ENCODE data around the gene FRMPD4. TPM values are rescaled to one million over a fixed set of nuclear protein-coding genes. Genes with fewer than 3 reads are reported as not detected.

FRMPD4 gene
- total and polyA plus RNA-seq, 2 of the 13 experiments (the other 11 are each of a cell fraction or from before 2014, with no cell fraction given), result not detected

DNA sequence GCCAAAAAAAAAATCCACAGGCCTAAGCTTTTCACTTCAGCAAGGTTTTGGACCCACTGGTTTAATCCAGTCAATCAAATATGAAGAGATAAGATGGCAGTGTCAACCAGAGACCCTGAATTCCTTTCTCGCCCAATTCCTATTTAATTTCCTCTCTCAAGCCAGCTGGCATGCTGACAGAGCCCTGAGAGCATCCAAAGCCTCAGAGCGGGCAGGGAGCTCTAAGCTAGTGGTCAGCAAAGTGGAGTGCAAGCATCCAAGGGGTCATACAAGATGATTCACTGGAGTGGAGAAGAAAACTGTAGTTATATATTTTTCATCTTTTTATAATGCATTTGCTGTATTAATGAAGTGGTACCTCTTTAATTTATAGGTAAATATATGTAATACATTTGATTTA, 615.1 kb downstream of the FRMPD4 start:
- Histone ChIP-seq H4K20me1 (ENCODE audit: insufficient read depth, low read length) (no peaks in the 10 kb centered on the region), H3K79me2 (ENCODE audit: insufficient read depth, low read length) (no peaks in the 10 kb centered on the region), H3K4me2 (ENCODE audit: low read depth, low read length) (no peak overlapping the region), H3K9ac (ENCODE audit: insufficient read depth, low read depth, low read length) (no peak overlapping the region), H3K9me3 (ENCODE audit: low read length) (no peaks in the 10 kb centered on the region), H3K27me3 (ENCODE audit: control insufficient read depth in 1 of 2, insufficient read depth in 2 of 2, low read length in 2 of 2) (no peaks in the 10 kb centered on the region), H3K4me1 (ENCODE audit: insufficient read depth, low read length) (no peaks in the 10 kb centered on the region), H3K4me3 (replicated peaks in 1 of 3; ENCODE audit: insufficient read depth in 1 of 3, low read depth in 2 of 3, low read length in 3 of 3) (no peak overlapping the region), H3K36me3 (replicated peaks in 1 of 2; ENCODE audit: control insufficient read depth in 1 of 2, insufficient read depth in 2 of 2, low read length in 2 of 2) (no peaks in the 10 kb centered on the region), H2AFZ (ENCODE audit: low read length) (no peak overlapping the region), H3K27ac (ENCODE audit: extremely low read length, insufficient read depth, low read length) (no peak overlapping the region)
- WGBS (ENCODE audit: low lambda C conversion rate), result 19% methylated on average over 2 of the region's 2 CpGs
- FAIRE-seq, result no peak
- ATAC-seq, result no peak
- CTCF ChIA-PET (ENCODE audit: low intra/inter-chr PET ratio, low total read pairs), result no interaction called here
- BruUV-seq (replicated peaks), result no TSS peak
- no peak for TF ChIP-seq GATAD2A (CRISPR knock-in tag; IDR thresholded peaks at IDR 0.05)
- no peak for TF ChIP-seq RFXAP (CRISPR knock-in tag; IDR thresholded peaks at IDR 0.05; ENCODE audit: borderline replicate concordance)
- TF ChIP-seq PPARG (CRISPR knock-in tag; conservative IDR thresholded peaks at IDR 0.05), result no peak
- TF ChIP-seq SP2 (CRISPR knock-in tag; IDR thresholded peaks at IDR 0.05), result no peak
- TF ChIP-seq ZKSCAN8 (CRISPR knock-in tag; IDR thresholded peaks at IDR 0.05; ENCODE audit: borderline replicate concordance), result no peak
- no peak for TF ChIP-seq RARG (CRISPR knock-in tag; IDR thresholded peaks at IDR 0.05; ENCODE audit: low read depth)
- no peak for TF ChIP-seq THAP11 (CRISPR knock-in tag; IDR thresholded peaks at IDR 0.05)
- TF ChIP-seq ARNT (IDR thresholded peaks at IDR 0.05), result no peak
- TF ChIP-seq ZNF557 (CRISPR knock-in tag; IDR thresholded peaks at IDR 0.05), result no peak
- TF ChIP-seq PAWR (CRISPR knock-in tag; IDR thresholded peaks at IDR 0.05; ENCODE audit: borderline replicate concordance), result no peak
- no peak for TF ChIP-seq ZNF530 (CRISPR knock-in tag; IDR thresholded peaks at IDR 0.05; ENCODE audit: low read depth)
- no peak for TF ChIP-seq MYC (CRISPR knock-in tag; IDR thresholded peaks at IDR 0.05; ENCODE audit: borderline replicate concordance)
- no peak for TF ChIP-seq ZNF577 (CRISPR knock-in tag; IDR thresholded peaks at IDR 0.05; ENCODE audit: borderline replicate concordance, low read depth)
- TF ChIP-seq, protein P1, sequence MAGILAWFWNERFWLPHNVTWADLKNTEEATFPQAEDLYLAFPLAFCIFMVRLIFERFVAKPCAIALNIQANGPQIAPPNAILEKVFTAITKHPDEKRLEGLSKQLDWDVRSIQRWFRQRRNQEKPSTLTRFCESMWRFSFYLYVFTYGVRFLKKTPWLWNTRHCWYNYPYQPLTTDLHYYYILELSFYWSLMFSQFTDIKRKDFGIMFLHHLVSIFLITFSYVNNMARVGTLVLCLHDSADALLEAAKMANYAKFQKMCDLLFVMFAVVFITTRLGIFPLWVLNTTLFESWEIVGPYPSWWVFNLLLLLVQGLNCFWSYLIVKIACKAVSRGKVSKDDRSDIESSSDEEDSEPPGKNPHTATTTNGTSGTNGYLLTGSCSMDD (CRISPR knock-in tag; IDR thresholded peaks at IDR 0.05), result no peak
- TF ChIP-seq TCF12 (IDR thresholded peaks at IDR 0.05), result no peak
- TF ChIP-seq TCF12 (CRISPR knock-in tag; IDR thresholded peaks at IDR 0.05), result no peak
- no peak for DNase-seq (ENCODE audit: low spot score)
- intact Hi-C loops (cut with micrococcal nuclease; ENCODE audit: unreplicated experiment) (no loop called here), in situ Hi-C loops (cut with HindIII; ENCODE audit: extremely low pct_ligation_motif_present, low pct_unique_long_range_greater_than_20kb) (no loop called here)
- POLR2A ChIA-PET, result no interaction called here

Measured in HepG2 (cell line).